G401 (cell line): ENCODE results near the gene SPEF2. TPM values are rescaled to one million over a fixed set of nuclear protein-coding genes. Genes with fewer than 3 reads are reported as not detected.
A peak's percentile ranks its signal among the peaks of the same experiment; 100 is the strongest.

Experiments
- DNase-seq: peaks from one replicate; pipeline ENCODE4 v3.0.0-alpha.2; 2015; ENCODE audit warnings: low spot score
- in situ Hi-C: cut with HindIII; loops from 2 replicates; pipeline ENCODE4 v1.10.0; 2016; ENCODE audit warnings: low sequenced_read_pairs, mixed read lengths
- total RNA-seq: library from RNA; depleted of rRNA; stranded (reverse); fragments of >200 nt; shearing (Covaris generic); gene quantifications from 2 replicates; pipeline ENCODE4 v1.2.3, GENCODE V29; 2014; rRNA removed

The SPEF2 gene
- total RNA-seq, 1 experiment from 2014 or later: 4.9 TPM

- in situ Hi-C loops: no loop called here
- DNase-seq: peak; percentile 1
Measured at GRCh38 chr5:35861718-35862117, 244.1 kb downstream of the SPEF2 start.

GRCh38 chr5:35862126-35862525, 244.5 kb downstream of the SPEF2 start:
- no peak for DNase-seq
- in situ Hi-C loops: no loop called here

- no peak for DNase-seq
- in situ Hi-C loops: no loop called here
Measured at GRCh38 chr5:35863159-35863558, 245.5 kb downstream of the SPEF2 start.

Other genes with a start within 250 kb of the SPEF2 start
- gene IL7R, start 239.0 kb downstream of the SPEF2 start, total RNA-seq: not detected in 2 replicates